GM10266 (cell line): Measurements from ENCODE around the gene TEX101.
"Not testable (repeated sequence)": the region's sequence is repeated elsewhere in the genome, so short reads cannot be mapped to it uniquely, and the experiment has no call there.

ENCODE experiments used
- DNase-seq: peaks from one replicate; pipeline ENCODE4 v3.0.0; 2012; ENCODE audit errors: extremely low spot score
- TF ChIP-seq, protein P1 (sequence below): IDR thresholded peaks from 2 replicates; pipeline ENCODE4 v1.5.1; 2012; ENCODE audit warnings: mild to moderate bottlenecking, low read depth; ENCODE audit not compliant: control insufficient read depth, insufficient read depth; ENCODE audit errors: missing control alignments

TEX101 gene

DNA sequence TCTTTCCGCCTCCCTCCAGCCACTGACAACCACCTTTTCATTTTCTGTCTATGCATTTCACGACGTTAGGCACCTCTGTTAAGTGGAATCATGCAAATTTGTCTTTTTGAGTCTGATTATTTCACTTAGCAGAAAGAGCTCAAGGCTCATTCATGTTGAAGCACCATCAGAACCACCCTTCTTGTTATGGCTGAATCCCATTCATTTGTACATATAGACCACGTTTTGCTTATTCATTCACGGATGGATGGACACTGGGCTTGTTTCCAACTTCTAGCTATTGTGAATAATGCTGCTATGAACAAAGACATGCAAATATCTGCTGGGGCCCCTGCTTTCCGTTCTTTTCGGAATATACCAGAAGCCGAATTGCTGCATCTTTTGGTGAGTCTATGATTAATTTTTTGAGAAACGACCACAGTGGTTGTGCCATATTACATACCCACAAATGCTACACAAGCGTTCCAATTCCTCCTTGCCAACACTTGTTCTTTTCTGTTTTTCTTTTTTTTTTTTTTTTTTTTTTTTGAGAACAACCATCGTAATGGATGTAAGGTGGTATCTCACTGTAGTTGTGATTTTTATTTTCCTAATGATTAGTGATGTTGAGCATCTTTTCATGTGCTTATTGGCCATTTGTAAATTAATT, 23.7 kb upstream of the TEX101 start:
- DNase-seq: not testable (repeated sequence)

DNA sequence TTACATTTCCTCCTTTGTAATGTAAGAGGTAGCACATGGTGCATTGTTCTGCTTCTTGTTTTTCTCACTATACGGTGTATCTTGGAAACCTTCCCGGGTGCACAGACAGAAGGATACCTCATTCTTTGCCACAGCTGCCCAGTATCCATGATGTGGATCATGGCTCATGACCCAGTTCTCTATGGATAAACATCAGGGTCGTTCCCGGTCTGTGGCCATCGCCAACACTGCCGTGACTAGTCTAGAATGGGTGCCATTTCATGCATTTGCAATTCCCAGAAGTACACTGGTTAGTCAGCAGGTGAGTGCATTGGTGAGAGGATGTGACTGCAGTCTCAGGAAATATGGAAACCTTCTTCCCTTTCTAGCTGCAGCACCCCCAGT, 23.1 kb upstream of the TEX101 start:
- DNase-seq: not testable (repeated sequence)

DNA sequence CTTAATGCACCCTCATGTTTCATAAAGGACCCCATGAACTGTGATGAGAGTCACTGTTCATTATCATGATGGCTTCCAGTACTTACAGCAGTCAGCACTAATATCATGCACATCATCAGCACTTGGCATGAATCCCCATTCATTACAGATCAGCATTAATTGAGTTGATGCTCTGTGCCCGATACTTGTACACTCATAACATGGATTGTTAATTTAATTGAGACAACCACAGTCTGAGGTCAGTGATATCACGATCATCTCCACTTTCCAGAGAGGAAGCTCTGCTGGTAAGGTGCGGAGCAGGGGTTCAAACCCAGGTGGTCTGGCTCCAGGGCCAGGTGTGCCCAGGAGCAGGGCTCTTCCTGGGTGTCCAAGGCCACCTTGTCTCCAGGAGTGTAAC, 21.2 kb upstream of the TEX101 start:
- not testable (repeated sequence) for DNase-seq

DNA sequence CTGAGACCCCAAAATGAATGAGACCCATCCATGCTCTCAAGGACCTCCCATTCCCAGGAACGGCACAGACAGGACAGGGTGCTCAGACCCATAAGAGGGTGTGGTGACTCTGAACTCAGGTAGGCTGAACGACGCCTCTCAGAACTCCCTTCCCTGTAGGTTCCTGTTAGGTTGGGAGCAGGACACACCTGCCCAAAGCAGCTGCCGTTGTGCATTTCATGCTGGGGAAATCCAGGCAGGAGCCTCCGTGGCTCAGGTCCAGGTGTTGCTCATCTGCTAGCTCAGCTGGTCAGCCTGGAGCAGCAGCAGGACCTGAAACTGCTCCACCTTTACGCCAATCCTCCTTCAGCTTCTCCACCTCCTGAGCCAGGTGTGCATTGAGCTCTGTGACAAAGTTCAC, 19.1 kb upstream of the TEX101 start:
- TF ChIP-seq, protein P1, sequence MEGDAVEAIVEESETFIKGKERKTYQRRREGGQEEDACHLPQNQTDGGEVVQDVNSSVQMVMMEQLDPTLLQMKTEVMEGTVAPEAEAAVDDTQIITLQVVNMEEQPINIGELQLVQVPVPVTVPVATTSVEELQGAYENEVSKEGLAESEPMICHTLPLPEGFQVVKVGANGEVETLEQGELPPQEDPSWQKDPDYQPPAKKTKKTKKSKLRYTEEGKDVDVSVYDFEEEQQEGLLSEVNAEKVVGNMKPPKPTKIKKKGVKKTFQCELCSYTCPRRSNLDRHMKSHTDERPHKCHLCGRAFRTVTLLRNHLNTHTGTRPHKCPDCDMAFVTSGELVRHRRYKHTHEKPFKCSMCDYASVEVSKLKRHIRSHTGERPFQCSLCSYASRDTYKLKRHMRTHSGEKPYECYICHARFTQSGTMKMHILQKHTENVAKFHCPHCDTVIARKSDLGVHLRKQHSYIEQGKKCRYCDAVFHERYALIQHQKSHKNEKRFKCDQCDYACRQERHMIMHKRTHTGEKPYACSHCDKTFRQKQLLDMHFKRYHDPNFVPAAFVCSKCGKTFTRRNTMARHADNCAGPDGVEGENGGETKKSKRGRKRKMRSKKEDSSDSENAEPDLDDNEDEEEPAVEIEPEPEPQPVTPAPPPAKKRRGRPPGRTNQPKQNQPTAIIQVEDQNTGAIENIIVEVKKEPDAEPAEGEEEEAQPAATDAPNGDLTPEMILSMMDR: no peak
- DNase-seq: no peak

DNA sequence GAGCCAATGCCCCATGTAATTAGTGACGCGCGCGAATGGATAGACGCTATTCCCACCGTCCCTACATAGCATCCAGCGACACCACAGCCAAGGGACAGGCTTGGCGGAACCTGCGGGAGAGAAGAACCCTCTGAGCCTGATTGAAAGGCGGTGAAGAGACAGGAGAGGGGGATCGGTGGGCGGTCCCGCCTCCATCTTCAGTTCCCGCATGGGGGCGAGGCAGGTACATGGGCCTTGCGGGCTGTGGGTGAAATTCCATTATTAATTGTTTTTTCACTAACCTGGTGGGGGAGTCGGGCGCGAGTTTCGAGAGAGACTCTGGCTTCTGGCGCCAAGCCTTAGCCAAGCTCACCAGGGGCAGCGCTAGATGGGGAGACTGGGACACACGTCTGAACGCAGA, 8.4 kb upstream of the TEX101 start:
- DNase-seq: no peak
- TF ChIP-seq, protein P1: no peak

DNA sequence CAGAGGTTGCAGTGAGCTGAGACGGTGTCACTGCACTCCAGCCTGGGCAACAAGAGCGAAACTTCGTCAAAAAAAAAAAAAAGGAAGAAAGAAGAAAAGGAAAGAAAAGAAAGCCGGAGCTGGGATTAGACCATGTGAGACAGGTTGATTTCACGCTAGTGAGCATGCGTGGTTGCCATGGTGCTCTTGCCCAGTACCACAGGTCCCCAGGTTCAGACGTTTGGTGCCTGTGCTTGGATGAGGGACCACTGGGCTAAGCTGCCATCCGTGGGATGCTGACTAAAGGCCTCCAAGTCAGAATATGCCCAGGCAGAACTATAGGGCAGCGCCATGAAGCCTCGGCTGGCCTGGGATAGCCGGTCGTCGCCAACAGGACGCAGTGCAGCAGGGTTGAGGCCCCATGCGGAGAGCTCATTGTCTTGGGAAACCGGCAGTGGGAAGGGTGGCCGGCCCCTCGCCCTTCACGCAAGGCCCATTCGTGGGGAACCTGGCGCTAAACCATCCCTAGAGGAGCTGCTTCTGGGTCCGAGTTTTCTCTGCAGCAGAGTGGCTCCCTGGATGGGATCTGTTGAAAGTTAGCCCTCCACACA, 7.2 kb upstream of the TEX101 start:
- no peak for DNase-seq
- TF ChIP-seq, protein P1: no peak

DNA sequence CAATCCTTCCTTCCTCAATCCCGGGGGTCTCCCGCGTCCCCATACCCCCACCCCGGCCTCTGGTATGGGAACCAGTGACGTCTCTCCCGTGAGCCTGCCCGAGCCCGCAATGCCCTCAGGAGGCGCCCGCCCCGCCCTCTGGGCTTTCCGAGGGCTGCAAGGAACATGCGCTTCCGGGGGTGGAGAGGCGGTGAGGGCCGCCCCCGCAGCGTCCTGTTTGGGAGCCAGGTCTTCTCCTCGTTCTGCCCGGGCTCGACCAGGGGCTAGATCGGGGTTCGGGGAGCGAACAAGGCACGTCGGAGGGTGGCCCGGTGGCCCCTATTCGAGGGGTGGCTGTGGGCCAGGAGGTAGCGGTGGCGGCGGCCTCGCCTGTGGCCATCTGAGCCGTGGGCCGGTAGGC, 6.6 kb upstream of the TEX101 start:
- no peak for DNase-seq

DNA sequence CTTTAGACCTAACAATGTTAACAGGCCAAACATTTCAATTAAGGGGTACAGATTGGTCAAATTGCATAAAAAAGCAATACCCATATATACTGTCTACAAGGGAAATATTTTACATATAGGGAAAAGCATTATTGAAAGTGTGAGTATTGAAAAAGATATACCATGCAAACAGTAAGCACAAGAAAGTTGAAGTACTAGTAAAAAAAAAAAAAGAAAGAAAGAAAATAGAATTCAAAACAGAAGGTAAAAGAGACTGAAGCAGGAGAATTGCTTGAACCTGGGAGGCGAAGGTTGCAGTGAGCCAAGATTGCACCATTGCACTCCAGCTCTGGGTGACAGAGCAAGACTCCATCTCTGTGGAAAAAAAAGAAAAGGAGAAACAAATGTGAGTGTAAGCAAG, 5.3 kb upstream of the TEX101 start:
- no peak for DNase-seq
- TF ChIP-seq, protein P1: no peak

More for the DNA sequence above, 6.6 kb upstream of the TEX101 start:
- TF ChIP-seq, protein P1: no peak

DNA sequence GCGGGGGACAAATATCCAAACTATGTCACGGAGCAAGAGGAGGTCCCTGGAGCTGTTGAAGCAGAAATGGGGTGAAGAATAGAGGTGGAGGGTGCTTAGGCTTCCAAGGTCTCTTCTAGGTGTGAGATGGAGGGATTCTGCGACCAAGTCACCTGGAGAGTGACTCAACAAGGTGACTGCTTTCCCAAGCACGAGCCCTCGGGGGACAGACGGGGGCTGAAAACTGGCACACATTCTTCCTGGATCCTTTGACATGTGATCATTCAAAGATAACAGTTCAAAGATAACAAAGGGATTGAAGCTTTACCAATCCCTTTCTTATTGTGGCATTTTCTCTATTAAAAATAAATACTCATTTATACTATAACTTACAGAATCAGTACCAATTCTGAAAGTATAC, 2.2 kb upstream of the TEX101 start:
- TF ChIP-seq, protein P1: no peak

More for the DNA sequence above, 2.2 kb upstream of the TEX101 start:
- DNase-seq: no peak
